Activated naive CD4-positive, alpha-beta T cell treated with anti-CD3 and anti-CD28 coated beads, Interleukin-2, amount 50 U/mL, for 16 hours (primary cell): ENCODE measurements around the gene NKTR.

ENCODE experiments used
- DNase-seq: peaks from one replicate; pipeline ENCODE4 v3.0.0-alpha.2; 2020

The NKTR gene

GRCh38 chr3:42697289-42698051, 97.0 kb downstream of the NKTR start:
- DNase-seq, result no peak
